ENCODE data around the gene NDUFAF3.

NDUFAF3 gene

GRCh38 chr3:49021213-49021812 is 608 bp upstream of the NDUFAF3 start (continued):
- TF ChIP-seq ZNF391 (tag by site-specific recombination; IDR thresholded peaks at IDR 0.05; ENCODE audit: borderline replicate concordance, low read depth) (0 out of 2 replicates have a peak, but pooled peaks have one; percentile 56), BCL11B (tag by site-specific recombination; IDR thresholded peaks at IDR 0.05; ENCODE audit: low read depth) (no peak), ZNF26 (tag by site-specific recombination; IDR thresholded peaks at IDR 0.05) (no peak), ZNF549 (tag by site-specific recombination; IDR thresholded peaks at IDR 0.05) (no peak), ZNF157 (tag by site-specific recombination; IDR thresholded peaks at IDR 0.05) (0 out of 2 replicates have a peak, but pooled peaks have one; percentile 8), TRIM28 (IDR thresholded peaks at IDR 0.05; ENCODE audit: borderline replicate concordance, low read length) (no peak; the same call in 1 of the 2 replicates), ZNF24 (tag by site-specific recombination; IDR thresholded peaks at IDR 0.05) (no peak), WT1 (tag by site-specific recombination; IDR thresholded peaks at IDR 0.05) (no peak), ZNF654 (tag by site-specific recombination; IDR thresholded peaks at IDR 0.05; ENCODE audit: low read depth) (no peak), ZNF2 (tag by site-specific recombination; IDR thresholded peaks at IDR 0.05) (peak; percentile 52), ZNF692 (tag by site-specific recombination; IDR thresholded peaks at IDR 0.05) (peak; percentile 50; the same call in 1 of the 2 replicates), SALL2 (tag by site-specific recombination; IDR thresholded peaks at IDR 0.05; ENCODE audit: borderline replicate concordance) (no peak)
- TF ChIP-seq, protein P1, sequence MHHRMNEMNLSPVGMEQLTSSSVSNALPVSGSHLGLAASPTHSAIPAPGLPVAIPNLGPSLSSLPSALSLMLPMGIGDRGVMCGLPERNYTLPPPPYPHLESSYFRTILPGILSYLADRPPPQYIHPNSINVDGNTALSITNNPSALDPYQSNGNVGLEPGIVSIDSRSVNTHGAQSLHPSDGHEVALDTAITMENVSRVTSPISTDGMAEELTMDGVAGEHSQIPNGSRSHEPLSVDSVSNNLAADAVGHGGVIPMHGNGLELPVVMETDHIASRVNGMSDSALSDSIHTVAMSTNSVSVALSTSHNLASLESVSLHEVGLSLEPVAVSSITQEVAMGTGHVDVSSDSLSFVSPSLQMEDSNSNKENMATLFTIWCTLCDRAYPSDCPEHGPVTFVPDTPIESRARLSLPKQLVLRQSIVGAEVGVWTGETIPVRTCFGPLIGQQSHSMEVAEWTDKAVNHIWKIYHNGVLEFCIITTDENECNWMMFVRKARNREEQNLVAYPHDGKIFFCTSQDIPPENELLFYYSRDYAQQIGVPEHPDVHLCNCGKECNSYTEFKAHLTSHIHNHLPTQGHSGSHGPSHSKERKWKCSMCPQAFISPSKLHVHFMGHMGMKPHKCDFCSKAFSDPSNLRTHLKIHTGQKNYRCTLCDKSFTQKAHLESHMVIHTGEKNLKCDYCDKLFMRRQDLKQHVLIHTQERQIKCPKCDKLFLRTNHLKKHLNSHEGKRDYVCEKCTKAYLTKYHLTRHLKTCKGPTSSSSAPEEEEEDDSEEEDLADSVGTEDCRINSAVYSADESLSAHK (tag by site-specific recombination; IDR thresholded peaks at IDR 0.05), result no peak

DNA sequence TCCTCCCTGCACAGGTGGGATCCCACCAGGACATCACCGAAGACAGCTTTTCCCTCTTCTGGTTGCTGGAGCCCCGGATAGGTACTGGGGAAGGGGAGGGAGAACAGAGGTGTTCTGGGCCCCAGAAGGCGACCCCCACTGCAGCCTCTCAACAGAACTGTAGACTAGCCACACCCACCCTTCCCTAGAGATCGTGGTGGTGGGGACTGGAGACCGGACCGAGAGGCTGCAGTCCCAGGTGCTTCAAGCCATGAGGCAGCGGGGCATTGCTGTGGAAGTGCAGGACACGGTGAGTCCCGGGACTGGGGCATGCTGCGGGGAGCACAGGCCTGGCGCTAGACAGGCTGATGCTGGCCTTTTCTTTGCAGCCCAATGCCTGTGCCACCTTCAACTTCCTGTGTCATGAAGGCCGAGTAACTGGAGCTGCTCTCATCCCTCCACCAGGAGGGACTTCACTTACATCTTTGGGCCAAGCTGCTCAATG is 809 bp downstream of the NDUFAF3 start:
- H3K9me3 ChIP-seq (ENCODE audit: control insufficient read depth, insufficient read depth, low read depth, low read length), result no peaks in the 10 kb centered on the region
- ChIA-PET CTCF (interaction anchor here (1.2 to 2.1 kb wide), 5 partner anchors 10 to 71 kb away, joined by 5 to 13 read pairs (median 11); partner anchors contain the start of genes P4HTM, QRICH1 and WDR6), POLR2A (interaction anchor here (1.3 to 10.4 kb wide), 5 partner anchors 15 to 336 kb away, joined by 4 to 141 read pairs (median 29); partner anchors contain the start of genes P4HTM, QRICH1 and WDR6)
- no peaks in the 10 kb centered on the region for H3K4me1 ChIP-seq (ENCODE audit: control insufficient read depth, insufficient read depth, low read length)
- peak overlapping the region; percentile 93 for H3K27ac ChIP-seq (ENCODE audit: extremely low read depth, low read depth, low read length)
- H3K36me3 ChIP-seq (ENCODE audit: control insufficient read depth in 2 of 2, insufficient read depth in 1 of 2, low read length in 2 of 2), result peaks cover 0 to 50% of the 10 kb centered on the region in 2 experiments; a peak in 2 of 3 replicates
- H3K4me3 ChIP-seq (ENCODE audit: low read depth, low read length), result peak overlapping the region; percentile 92
- no peak for TF ChIP-seq ZNF423 (tag by site-specific recombination; IDR thresholded peaks at IDR 0.05)
- TF ChIP-seq ZNF311 (tag by site-specific recombination; IDR thresholded peaks at IDR 0.05; ENCODE audit: borderline replicate concordance), result no peak
- TF ChIP-seq KLF9 (tag by site-specific recombination; IDR thresholded peaks at IDR 0.05; ENCODE audit: low read depth), result peak; percentile 75
- TF ChIP-seq ZNF660 (tag by site-specific recombination; IDR thresholded peaks at IDR 0.05), result no peak
- TF ChIP-seq ZNF610 (tag by site-specific recombination; IDR thresholded peaks at IDR 0.05; ENCODE audit: borderline replicate concordance), result no peak
- TF ChIP-seq ZNF121 (tag by site-specific recombination; IDR thresholded peaks at IDR 0.05), result no peak
- TF ChIP-seq ZNF341 (tag by site-specific recombination; IDR thresholded peaks at IDR 0.05; ENCODE audit: low read depth), result no peak
- peak; percentile 90 for TF ChIP-seq ZNF223 (tag by site-specific recombination; IDR thresholded peaks at IDR 0.05)
- TF ChIP-seq ZNF600 (tag by site-specific recombination; IDR thresholded peaks at IDR 0.05), result peak; percentile 58; the same call in 1 of the 2 replicates
- no peak for TF ChIP-seq SETDB1 (IDR thresholded peaks at IDR 0.05; ENCODE audit: insufficient read length, low read length)
- no peak for TF ChIP-seq ZNF544 (tag by site-specific recombination; IDR thresholded peaks at IDR 0.05)
- peak; percentile 63 for TF ChIP-seq ZBTB17 (tag by site-specific recombination; IDR thresholded peaks at IDR 0.05)
- no peak for TF ChIP-seq ZBTB49 (tag by site-specific recombination; IDR thresholded peaks at IDR 0.05; ENCODE audit: low read depth)
